Epithelial cell of esophagus (primary cell): ENCODE measurements around the gene LRRC71.

Experiments used
- DNase-seq: peaks from one replicate; pipeline ENCODE4 v3.0.0; 2010; ENCODE audit warnings: low read depth
- H3K4me3 ChIP-seq: 2 replicates; pipeline ENCODE4 v1.5.1; 2011; ENCODE audit warnings: mild to moderate bottlenecking, low read length, control low read depth
- TF ChIP-seq, protein P1 (sequence below): IDR thresholded peaks from 2 replicates; pipeline ENCODE4 v1.5.1; 2011; ENCODE audit warnings: low read depth, mild to moderate bottlenecking, low read length, control low read depth, inconsistent platforms; ENCODE audit not compliant: insufficient read depth; ENCODE audit errors: missing control alignments

The LRRC71 gene

DNA sequence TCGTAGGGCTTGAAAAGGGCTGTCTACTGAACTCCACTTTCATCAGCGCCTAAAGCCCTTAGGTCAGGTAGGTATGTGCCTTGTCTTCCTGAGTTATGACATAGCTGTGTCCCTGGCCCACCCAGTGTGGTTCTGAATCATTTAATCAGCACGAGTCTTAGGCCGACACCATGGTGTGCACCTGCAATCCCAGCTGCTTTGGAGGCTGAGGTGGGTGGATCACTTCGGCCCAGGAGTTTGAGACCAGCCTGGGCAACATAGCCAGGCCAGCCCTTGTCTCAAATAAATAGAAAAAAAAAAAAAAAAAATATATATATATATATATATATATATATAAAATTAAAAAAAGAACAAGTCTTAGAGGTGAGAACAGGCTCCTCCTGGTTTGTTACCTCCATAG, 15.8 kb downstream of the LRRC71 start:
- TF ChIP-seq, protein P1, sequence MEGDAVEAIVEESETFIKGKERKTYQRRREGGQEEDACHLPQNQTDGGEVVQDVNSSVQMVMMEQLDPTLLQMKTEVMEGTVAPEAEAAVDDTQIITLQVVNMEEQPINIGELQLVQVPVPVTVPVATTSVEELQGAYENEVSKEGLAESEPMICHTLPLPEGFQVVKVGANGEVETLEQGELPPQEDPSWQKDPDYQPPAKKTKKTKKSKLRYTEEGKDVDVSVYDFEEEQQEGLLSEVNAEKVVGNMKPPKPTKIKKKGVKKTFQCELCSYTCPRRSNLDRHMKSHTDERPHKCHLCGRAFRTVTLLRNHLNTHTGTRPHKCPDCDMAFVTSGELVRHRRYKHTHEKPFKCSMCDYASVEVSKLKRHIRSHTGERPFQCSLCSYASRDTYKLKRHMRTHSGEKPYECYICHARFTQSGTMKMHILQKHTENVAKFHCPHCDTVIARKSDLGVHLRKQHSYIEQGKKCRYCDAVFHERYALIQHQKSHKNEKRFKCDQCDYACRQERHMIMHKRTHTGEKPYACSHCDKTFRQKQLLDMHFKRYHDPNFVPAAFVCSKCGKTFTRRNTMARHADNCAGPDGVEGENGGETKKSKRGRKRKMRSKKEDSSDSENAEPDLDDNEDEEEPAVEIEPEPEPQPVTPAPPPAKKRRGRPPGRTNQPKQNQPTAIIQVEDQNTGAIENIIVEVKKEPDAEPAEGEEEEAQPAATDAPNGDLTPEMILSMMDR, result no peak
- no peak overlapping the region for H3K4me3 ChIP-seq
- DNase-seq, result no peak

DNA sequence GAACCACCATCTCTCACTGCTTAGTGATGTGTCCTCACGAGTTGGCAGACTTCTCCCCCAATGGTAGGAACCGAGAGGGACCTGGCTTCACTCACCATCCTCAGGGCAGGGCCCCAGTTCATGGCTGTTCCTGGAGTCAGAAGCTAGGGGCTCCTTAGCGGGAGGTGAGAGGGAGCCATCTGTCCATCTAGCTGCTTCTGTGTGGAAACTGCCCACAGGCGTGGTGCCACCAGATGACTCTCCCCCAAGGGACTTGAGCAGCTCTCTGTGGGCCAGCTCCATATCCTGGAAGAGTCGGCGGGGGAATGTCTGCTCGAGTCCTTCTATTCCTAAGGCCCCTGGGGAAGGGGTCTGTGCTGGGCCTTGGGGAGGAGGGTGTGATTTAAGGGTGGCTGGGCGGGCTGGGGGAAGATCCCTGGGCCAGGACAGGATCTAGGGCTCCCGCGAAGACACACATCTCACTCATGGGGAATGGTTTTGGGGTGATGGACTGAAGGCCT, 16.3 kb downstream of the LRRC71 start:
- DNase-seq, result no peak
- H3K4me3 ChIP-seq, result no peak overlapping the region
- TF ChIP-seq, protein P1, result no peak

DNA sequence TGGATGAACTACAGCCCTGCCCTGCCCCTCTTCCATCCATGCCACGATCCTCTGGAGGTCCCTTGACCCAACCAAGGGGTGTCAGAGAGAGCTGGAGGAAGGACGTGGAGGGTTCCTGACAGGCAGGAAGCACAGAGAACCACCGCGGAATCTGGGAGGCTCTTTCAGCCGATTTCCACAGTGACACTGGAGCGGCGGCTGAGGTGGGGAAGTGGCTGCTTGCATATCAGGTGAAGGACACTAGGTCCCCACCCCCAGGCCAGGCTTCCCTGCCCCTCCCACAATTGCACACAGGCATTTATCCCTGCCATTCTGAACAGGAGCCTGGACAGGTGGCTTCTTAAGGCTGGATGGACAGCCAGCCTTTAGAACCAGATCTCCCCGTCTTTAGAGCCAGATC, 17.5 kb downstream of the LRRC71 start:
- TF ChIP-seq, protein P1, result no peak
- H3K4me3 ChIP-seq, result no peak overlapping the region
- DNase-seq, result no peak

- H3K4me3 ChIP-seq, result no peak overlapping the region
- no peak for DNase-seq
- TF ChIP-seq, protein P1, result no peak
Measured at GRCh38 chr1:156938813-156939212, 18.4 kb downstream of the LRRC71 start.

- TF ChIP-seq, protein P1, result no peak
- DNase-seq, result no peak
- no peak overlapping the region for H3K4me3 ChIP-seq
Measured at GRCh38 chr1:156939786-156940334, 19.4 kb downstream of the LRRC71 start.

DNA sequence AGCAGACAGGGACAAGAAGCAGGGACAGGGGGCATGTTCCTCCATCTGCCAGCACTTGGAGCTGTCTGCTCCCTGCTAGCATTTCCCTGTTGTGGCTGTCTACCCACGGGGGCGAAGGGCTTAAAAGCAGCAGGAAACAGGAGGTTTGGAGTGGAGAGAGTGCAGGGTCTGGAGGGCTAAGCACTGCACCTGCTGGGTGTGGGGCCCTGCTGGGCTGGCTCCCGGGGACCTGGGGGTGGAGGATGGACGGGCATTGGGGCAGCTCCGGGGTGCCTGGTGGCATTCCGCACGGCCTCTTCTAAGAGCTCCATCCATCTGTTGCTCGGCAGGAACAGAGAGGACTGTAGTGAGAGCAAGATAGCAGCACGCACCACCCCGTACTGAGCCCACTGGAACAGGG, 21.2 kb downstream of the LRRC71 start:
- TF ChIP-seq, protein P1, result no peak

GRCh38 chr1:156942176-156942575, 21.7 kb downstream of the LRRC71 start:
- H3K4me3 ChIP-seq, result no peak overlapping the region
- TF ChIP-seq, protein P1, result no peak
- no peak for DNase-seq

More for the DNA sequence above, 21.2 kb downstream of the LRRC71 start:
- H3K4me3 ChIP-seq, result no peak overlapping the region
- no peak for DNase-seq
